ENCODE measurements around the gene LRP5. TPM values are rescaled to one million over a fixed set of nuclear protein-coding genes. Genes with fewer than 3 reads are reported as not detected.

LRP5 gene
- total RNA-seq, 1 experiment from 2014 or later, result 55.2 TPM

DNA sequence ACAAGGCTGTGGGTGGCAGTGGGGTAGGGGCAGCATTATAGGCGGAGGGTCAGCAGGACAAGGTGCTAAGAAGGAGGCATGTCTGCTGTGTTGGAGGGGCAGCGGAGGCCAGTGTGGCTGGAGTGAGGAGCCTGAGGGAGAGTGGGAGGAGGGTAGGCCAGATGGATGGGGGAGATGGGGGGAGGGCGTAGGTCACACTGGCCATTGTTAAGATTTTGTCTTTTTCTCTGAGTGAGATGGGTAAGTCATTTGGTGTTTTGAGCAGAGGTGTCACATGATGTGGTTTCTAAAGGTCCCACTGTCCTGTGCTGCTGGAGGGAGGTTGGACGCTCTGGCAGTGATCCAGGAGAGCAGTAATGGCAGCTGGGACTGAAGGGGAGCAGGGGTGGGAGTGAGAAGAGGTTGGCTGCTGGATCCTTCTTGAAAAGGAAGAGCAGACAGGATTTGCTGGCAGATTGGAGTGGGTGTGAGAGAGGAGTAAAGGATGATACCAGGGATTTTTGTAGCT, 158.0 kb downstream of the LRP5 start:
- Histone ChIP-seq H3K9ac (ENCODE audit: low read length) (no peak overlapping the region), H3K4me1 (ENCODE audit: control insufficient read depth in 1 of 2, insufficient read depth in 2 of 2, low read length in 2 of 2) (peaks cover 0 to 42% of the 10 kb centered on the region in 2 experiments; a peak in 2 of 4 replicates), H3K27me3 (ENCODE audit: insufficient read depth, low read length) (no peaks in the 10 kb centered on the region), H3K36me3 (ENCODE audit: control insufficient read depth in 1 of 2, insufficient read depth in 2 of 2, low read length in 2 of 2) (peaks cover 0 to 16% of the 10 kb centered on the region in 2 experiments; a peak in 1 of 4 replicates), H4K20me1 (ENCODE audit: insufficient read depth) (peaks cover 36% of the 10 kb centered on the region; the same call in 1 of the 2 replicates), H3K4me3 (replicated peaks in 1 of 2; ENCODE audit: low read depth in 1 of 2, low read length in 2 of 2) (no peak overlapping the region), H3K27ac (ENCODE audit: low read depth, low read length) (no peak overlapping the region), H2AFZ (ENCODE audit: low read depth, low read length, poor library complexity, severe bottlenecking) (no peak overlapping the region), H3K79me2 (ENCODE audit: insufficient read depth, low read length) (peaks cover 99% of the 10 kb centered on the region), H3K9me3 (ENCODE audit: control insufficient read depth in 1 of 2, insufficient read depth in 1 of 2, low read depth in 1 of 2, low read length in 2 of 2) (no peaks in the 10 kb centered on the region), H3K4me2 (ENCODE audit: low read length) (no peak overlapping the region), H3K9me2 (ENCODE audit: insufficient read depth) (no peaks in the 10 kb centered on the region)
- intact Hi-C loops (cut with micrococcal nuclease), result no loop called here
- POLR2A ChIA-PET, result no interaction called here
- CTCF ChIA-PET, result no interaction called here
- DNase-seq (ENCODE audit: low read depth, low spot score) (no peak), ATAC-seq (no peak)
- RAD21 ChIA-PET (ENCODE audit: low non-redundant PET in 1 of 2, low total read pairs in 2 of 2, uncharacterized antibody in 2 of 2, unreplicated experiment in 2 of 2), result no interaction called here
- TF ChIP-seq JUND (IDR thresholded peaks at IDR 0.05), result no peak
- TF ChIP-seq EZH2 (IDR thresholded peaks at IDR 0.05), result no peak
- no peak for TF ChIP-seq TCF7L2 (IDR thresholded peaks at IDR 0.05; ENCODE audit: borderline replicate concordance, extremely low read depth, insufficient read depth, insufficient read length)
- no peak for TF ChIP-seq CEBPB (IDR thresholded peaks at IDR 0.05; ENCODE audit: low read depth)
- TF ChIP-seq ELF1 (IDR thresholded peaks at IDR 0.05; ENCODE audit: borderline replicate concordance, low read depth), result no peak
- TF ChIP-seq, protein P1, sequence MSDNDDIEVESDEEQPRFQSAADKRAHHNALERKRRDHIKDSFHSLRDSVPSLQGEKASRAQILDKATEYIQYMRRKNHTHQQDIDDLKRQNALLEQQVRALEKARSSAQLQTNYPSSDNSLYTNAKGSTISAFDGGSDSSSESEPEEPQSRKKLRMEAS (IDR thresholded peaks at IDR 0.05), result no peak
- no peak for TF ChIP-seq POLR2A (IDR thresholded peaks at IDR 0.05; ENCODE audit: borderline replicate concordance, extremely low read depth, insufficient read depth, insufficient read length)
- TF ChIP-seq YY1 (IDR thresholded peaks at IDR 0.05; ENCODE audit: extremely low read depth, insufficient replicate concordance, low read depth, low read length), result no peak
- TF ChIP-seq, protein P2, sequence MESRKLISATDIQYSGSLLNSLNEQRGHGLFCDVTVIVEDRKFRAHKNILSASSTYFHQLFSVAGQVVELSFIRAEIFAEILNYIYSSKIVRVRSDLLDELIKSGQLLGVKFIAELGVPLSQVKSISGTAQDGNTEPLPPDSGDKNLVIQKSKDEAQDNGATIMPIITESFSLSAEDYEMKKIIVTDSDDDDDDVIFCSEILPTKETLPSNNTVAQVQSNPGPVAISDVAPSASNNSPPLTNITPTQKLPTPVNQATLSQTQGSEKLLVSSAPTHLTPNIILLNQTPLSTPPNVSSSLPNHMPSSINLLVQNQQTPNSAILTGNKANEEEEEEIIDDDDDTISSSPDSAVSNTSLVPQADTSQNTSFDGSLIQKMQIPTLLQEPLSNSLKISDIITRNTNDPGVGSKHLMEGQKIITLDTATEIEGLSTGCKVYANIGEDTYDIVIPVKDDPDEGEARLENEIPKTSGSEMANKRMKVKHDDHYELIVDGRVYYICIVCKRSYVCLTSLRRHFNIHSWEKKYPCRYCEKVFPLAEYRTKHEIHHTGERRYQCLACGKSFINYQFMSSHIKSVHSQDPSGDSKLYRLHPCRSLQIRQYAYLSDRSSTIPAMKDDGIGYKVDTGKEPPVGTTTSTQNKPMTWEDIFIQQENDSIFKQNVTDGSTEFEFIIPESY (IDR thresholded peaks at IDR 0.05; ENCODE audit: extremely low read depth, insufficient replicate concordance, low read length), result no peak
- TF ChIP-seq, protein P3, sequence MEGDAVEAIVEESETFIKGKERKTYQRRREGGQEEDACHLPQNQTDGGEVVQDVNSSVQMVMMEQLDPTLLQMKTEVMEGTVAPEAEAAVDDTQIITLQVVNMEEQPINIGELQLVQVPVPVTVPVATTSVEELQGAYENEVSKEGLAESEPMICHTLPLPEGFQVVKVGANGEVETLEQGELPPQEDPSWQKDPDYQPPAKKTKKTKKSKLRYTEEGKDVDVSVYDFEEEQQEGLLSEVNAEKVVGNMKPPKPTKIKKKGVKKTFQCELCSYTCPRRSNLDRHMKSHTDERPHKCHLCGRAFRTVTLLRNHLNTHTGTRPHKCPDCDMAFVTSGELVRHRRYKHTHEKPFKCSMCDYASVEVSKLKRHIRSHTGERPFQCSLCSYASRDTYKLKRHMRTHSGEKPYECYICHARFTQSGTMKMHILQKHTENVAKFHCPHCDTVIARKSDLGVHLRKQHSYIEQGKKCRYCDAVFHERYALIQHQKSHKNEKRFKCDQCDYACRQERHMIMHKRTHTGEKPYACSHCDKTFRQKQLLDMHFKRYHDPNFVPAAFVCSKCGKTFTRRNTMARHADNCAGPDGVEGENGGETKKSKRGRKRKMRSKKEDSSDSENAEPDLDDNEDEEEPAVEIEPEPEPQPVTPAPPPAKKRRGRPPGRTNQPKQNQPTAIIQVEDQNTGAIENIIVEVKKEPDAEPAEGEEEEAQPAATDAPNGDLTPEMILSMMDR (IDR thresholded peaks at IDR 0.05 in 2 of 3, conservative IDR thresholded peaks at IDR 0.05 in 1 of 3; ENCODE audit: borderline replicate concordance in 1 of 3, insufficient read depth in 1 of 3, low read depth in 2 of 3, low read length in 2 of 3), result no peak
- TF ChIP-seq ZNF274 (IDR thresholded peaks at IDR 0.05; ENCODE audit: low read depth, low read length), result no peak
- TF ChIP-seq RAD21 (IDR thresholded peaks at IDR 0.05; ENCODE audit: low read depth), result no peak
- no peak for TF ChIP-seq EZH2phosphoT487 (IDR thresholded peaks at IDR 0.05; ENCODE audit: borderline replicate concordance)
- no peak for TF ChIP-seq POLR2AphosphoS5 (IDR thresholded peaks at IDR 0.05; ENCODE audit: low read depth, low read length)
- no TSS peak for BruUV-seq (replicated peaks)

Data from HCT116 (cell line).